GM06990 (cell line): Measurements from ENCODE around the gene GPR62.
A peak's percentile ranks its signal among the peaks of the same experiment; 100 is the strongest.
"Not testable (repeated sequence)": the region's sequence is repeated elsewhere in the genome, so short reads cannot be mapped to it uniquely, and the experiment has no call there.

Experiments
- DNase-seq: peaks from one replicate; pipeline ENCODE4 v3.0.0-alpha.2; 2011; ENCODE audit not compliant: insufficient read length; ENCODE audit errors: extremely low read depth
- H3K27me3 ChIP-seq: replicated peaks from 2 replicates; pipeline ENCODE4 v1.6.0; 2011; ENCODE audit warnings: low read length; ENCODE audit not compliant: control insufficient read depth, insufficient read depth
- H3K36me3 ChIP-seq: 2 replicates; pipeline ENCODE4 v1.5.1; 2011; ENCODE audit warnings: low read length; ENCODE audit not compliant: control insufficient read depth, insufficient read depth
- H3K4me3 ChIP-seq: replicated peaks from 2 replicates; pipeline ENCODE4 v1.5.1; 2011; ENCODE audit warnings: low read depth, mild to moderate bottlenecking, control low read depth, low read length
- CTCF ChIP-seq: IDR thresholded peaks from 2 replicates; pipeline ENCODE4 v1.5.1; 2011; ENCODE audit warnings: low read length, control low read depth, mild to moderate bottlenecking, inconsistent platforms; ENCODE audit not compliant: insufficient read depth, poor library complexity, severe bottlenecking

GPR62 gene

DNA sequence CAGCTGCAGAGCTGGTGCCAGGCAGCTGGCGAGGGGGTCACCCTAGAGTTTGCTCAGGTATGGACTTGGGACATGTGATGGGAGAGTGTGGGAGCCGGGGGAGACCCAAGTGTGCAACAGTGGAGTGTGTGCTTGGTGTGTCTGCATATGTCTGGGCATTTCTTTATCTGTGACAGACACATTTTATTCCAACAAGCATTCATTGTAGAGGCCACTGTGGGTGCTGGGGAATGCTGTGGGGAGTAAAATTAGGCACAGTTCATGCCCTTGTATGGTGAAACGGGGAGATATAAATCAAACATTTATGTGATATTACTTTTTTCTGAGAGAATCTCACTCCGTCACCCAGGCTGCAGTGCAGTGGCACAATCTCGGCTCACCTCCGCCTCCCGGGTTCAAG lies 32.4 kb downstream of the GPR62 start:
- Histone ChIP-seq H3K27me3 (no peaks in the 10 kb centered on the region), H3K4me3 (no peak overlapping the region), H3K36me3 (peaks cover 5% of the 10 kb centered on the region)
- DNase-seq = no peak
- TF ChIP-seq CTCF = no peak

DNA sequence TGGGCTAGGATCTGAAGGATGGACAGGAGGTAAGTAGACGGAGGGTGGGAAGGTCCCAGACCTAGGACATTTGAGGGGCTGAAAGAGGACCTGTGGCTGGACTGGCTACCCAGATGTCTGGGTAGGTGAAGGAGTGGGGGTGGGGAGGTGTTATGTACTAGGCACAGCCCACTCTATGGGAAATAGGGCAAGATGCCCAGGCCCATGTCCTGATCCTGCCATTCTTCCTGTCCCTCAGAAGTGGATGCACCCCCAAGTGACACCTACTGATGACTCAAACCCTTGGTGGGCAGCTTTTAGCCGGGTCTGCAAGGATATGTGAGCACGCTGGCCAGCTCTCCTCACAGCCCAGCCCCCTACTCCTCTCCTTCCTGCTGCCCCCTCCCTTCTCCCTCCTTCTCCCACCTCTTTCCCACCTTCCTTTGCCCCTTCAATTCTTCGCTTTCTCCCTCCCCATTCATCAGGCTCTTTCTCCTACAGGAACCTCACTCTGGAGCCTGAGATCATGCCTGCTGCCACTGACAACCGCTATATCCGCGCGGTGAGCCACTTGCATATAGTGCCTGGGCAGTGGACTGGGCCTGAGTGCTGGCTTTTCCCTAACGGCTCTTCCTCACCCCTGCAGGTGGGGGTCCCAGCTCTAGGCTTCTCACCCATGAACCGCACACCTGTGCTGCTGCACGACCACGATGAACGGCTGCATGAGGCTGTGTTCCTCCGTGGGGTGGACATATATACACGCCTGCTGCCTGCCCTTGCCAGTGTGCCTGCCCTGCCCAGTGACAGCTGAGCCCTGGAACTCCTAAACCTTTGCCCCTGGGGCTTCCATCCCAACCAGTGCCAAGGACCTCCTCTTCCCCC lies 33.3 kb downstream of the GPR62 start:
- Histone ChIP-seq H3K36me3 (peaks cover 11% of the 10 kb centered on the region), H3K4me3 (no peak overlapping the region), H3K27me3 (no peaks in the 10 kb centered on the region)
- no peak for TF ChIP-seq CTCF
- no peak for DNase-seq

DNA sequence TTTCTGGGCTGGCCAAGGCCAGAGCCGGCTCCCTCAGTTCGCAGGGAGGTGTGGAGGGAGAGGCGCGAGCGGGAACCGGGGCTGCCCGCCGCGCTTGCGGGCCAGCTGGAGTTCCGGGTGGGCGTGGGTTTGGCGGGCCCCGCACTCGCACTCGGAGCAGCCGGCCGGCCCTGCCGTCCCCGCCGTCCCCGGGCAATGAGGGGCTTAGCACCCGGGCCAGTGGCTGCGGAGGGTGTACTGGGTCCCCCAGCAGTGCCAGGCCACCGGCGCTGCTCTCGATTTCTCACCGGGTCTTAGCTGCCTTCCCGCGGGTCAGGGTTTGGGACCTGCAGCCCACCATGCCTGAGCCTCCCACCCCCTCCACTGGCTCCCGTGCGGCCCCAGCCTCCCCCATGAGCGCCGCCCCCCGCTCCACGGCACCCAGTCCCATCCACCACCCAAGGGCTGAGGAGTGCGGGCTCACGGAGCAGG lies 35.4 kb downstream of the GPR62 start:
- not testable (repeated sequence) for H3K4me3 ChIP-seq, H3K27me3 ChIP-seq, DNase-seq
- H3K36me3 ChIP-seq = peaks cover 20% of the 10 kb centered on the region

GRCh38 chr3:51992017-51992682 lies 37.0 kb downstream of the GPR62 start:
- no peak for TF ChIP-seq CTCF
- no peak overlapping the region for H3K4me3 ChIP-seq
- H3K27me3 ChIP-seq = no peaks in the 10 kb centered on the region
- DNase-seq = no peak
- H3K36me3 ChIP-seq = peaks cover 20% of the 10 kb centered on the region

DNA sequence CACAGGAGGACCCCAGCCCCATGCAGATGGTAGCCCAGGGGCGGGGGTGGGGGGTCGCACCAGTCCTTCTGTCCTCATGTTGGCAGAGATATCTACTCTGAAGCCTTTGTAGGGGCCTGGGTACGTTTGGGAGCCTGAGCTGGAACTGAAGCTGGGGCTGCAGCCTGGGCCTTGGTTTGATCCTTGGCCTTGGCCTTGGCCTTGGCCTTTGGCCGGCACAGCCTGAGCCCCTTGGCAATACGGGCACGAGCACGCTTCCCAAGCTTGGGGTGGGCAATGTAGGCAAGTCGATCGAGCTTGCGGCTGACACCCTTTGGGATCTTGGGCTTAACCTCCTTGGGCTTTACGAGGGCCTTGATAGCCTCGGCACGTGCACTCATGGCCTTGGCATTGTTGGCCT lies 38.5 kb downstream of the GPR62 start:
- H3K27me3 ChIP-seq, DNase-seq: not testable (repeated sequence)
- H3K36me3 ChIP-seq = peaks cover 20% of the 10 kb centered on the region
- peak overlapping the region; percentile 99; the same call in 1 of the 2 replicates for H3K4me3 ChIP-seq

DNA sequence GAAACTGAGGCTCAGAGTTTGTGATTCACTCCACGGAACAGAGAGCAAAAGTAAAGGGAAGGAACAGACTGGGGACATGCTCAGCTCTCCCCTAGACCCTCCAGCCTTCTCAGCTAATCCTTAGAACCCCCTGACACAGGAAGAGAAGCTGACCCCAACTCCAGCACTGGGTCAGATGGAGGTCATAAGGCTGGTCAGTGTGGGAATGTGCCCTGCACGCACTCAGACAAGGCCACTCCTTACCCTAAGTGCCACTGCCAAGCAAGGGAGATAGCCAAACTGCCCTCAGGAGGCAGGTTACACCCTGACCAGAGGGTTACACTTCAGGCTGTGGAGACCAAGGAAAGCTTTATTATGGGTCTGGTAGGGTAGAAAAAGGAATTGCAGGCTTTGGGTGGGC lies 39.3 kb downstream of the GPR62 start:
- no peak for DNase-seq
- H3K4me3 ChIP-seq = peak overlapping the region; percentile 99
- H3K27me3 ChIP-seq = no peaks in the 10 kb centered on the region
- TF ChIP-seq CTCF = no peak
- peaks cover 20% of the 10 kb centered on the region for H3K36me3 ChIP-seq
